Measurements from ENCODE around the gene MRPL30. TPM values are rescaled to one million over a fixed set of nuclear protein-coding genes. Genes with fewer than 3 reads are reported as not detected.

The MRPL30 gene
- total RNA-seq, 2 experiments from 2014 or later, result 28.8 to 30.9 TPM

DNA sequence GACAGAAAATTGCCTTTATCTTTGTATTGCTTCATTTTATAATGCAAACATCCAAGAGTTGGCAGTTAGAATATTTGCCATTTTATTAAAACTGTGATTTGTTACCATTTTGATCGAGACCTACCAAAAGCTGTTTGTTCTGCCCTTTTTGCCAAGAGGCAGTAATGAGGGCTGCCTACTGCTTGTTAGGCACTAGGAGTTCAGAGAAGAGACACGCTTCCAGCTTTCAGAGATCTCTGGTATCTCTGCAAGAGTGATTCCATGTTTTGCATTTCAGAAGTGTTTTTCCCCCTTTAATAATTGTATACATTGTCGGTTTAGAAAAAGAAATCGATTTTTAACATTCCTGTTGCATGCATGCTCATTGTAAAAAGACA lies 628 bp downstream of the MRPL30 start:
- Histone ChIP-seq H3K36me3 (ENCODE audit: insufficient read depth, low read length) (peaks cover 4% of the 10 kb centered on the region; the same call in 1 of the 2 replicates), H2AFZ (ENCODE audit: low read length) (peak overlapping the region; percentile 95), H3K9me2 (ENCODE audit: insufficient read depth, low read length) (no peaks in the 10 kb centered on the region), H3K4me3 (ENCODE audit: low read depth, low read length, poor library complexity, severe bottlenecking) (peak overlapping the region; percentile 82), H3K4me2 (ENCODE audit: low read length) (peak overlapping the region; percentile 89), H4K20me1 (ENCODE audit: insufficient read depth, low read length) (no peaks in the 10 kb centered on the region), H3K27ac (ENCODE audit: low read depth, low read length, poor library complexity, severe bottlenecking) (peak overlapping the region; percentile 32), H3K4me1 (ENCODE audit: insufficient read depth, low read length, poor library complexity, severe bottlenecking) (peaks cover 17% of the 10 kb centered on the region), H3K9me3 (ENCODE audit: low read length) (no peaks in the 10 kb centered on the region), H3K79me2 (ENCODE audit: insufficient read depth, low read depth, low read length) (peaks cover 61% of the 10 kb centered on the region)
- TF ChIP-seq EZH2phosphoT487 (IDR thresholded peaks at IDR 0.05; ENCODE audit: borderline replicate concordance, low read depth, low read length), result no peak
- TF ChIP-seq, protein P1, sequence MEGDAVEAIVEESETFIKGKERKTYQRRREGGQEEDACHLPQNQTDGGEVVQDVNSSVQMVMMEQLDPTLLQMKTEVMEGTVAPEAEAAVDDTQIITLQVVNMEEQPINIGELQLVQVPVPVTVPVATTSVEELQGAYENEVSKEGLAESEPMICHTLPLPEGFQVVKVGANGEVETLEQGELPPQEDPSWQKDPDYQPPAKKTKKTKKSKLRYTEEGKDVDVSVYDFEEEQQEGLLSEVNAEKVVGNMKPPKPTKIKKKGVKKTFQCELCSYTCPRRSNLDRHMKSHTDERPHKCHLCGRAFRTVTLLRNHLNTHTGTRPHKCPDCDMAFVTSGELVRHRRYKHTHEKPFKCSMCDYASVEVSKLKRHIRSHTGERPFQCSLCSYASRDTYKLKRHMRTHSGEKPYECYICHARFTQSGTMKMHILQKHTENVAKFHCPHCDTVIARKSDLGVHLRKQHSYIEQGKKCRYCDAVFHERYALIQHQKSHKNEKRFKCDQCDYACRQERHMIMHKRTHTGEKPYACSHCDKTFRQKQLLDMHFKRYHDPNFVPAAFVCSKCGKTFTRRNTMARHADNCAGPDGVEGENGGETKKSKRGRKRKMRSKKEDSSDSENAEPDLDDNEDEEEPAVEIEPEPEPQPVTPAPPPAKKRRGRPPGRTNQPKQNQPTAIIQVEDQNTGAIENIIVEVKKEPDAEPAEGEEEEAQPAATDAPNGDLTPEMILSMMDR (conservative IDR thresholded peaks at IDR 0.05; ENCODE audit: low read length), result no peak
- intact Hi-C loops (cut with micrococcal nuclease; ENCODE audit: unreplicated experiment), result loop anchor here (1.0 to 10.0 kb wide), 5 partner anchors 27 to 1383 kb away; partner anchors contain the start of genes C2orf15, LIPT1, PDCL3 and REV1
- DNase-seq (ENCODE audit: low spot score), result peak; percentile 19
- ChIA-PET POLR2A (interaction anchor here (1.0 to 2.4 kb wide), 2 partner anchors 40 to 155 kb away, joined by 3 to 19 read pairs; partner anchors contain the start of genes C2orf15, EIF5B and TXNDC9), CTCF (ENCODE audit: unreplicated experiment) (no interaction called here)
- no TSS peak for BruUV-seq (replicated peaks)

GRCh38 chr2:99183025-99183424 lies 2.0 kb downstream of the MRPL30 start:
- Histone ChIP-seq H3K79me2 (ENCODE audit: insufficient read depth, low read depth, low read length) (peaks cover 63% of the 10 kb centered on the region), H3K4me3 (ENCODE audit: low read depth, low read length, poor library complexity, severe bottlenecking) (no peak overlapping the region), H3K4me1 (ENCODE audit: insufficient read depth, low read length, poor library complexity, severe bottlenecking) (peaks cover 17% of the 10 kb centered on the region), H2AFZ (ENCODE audit: low read length) (no peak overlapping the region), H3K4me2 (ENCODE audit: low read length) (0 out of 2 replicates have a peak overlapping the region, but pooled peaks have one; percentile 11), H3K36me3 (ENCODE audit: insufficient read depth, low read length) (peaks cover 12% of the 10 kb centered on the region; the same call in 1 of the 2 replicates), H3K27ac (ENCODE audit: low read depth, low read length, poor library complexity, severe bottlenecking) (no peak overlapping the region), H3K9me2 (ENCODE audit: insufficient read depth, low read length) (no peaks in the 10 kb centered on the region), H3K9me3 (ENCODE audit: low read length) (no peaks in the 10 kb centered on the region), H4K20me1 (ENCODE audit: insufficient read depth, low read length) (no peaks in the 10 kb centered on the region)
- ChIA-PET POLR2A (no interaction called here), CTCF (ENCODE audit: unreplicated experiment) (no interaction called here)
- intact Hi-C loops (cut with micrococcal nuclease; ENCODE audit: unreplicated experiment), result loop anchor here (10.0 kb wide), 1 partner anchor 1382 kb away; the partner anchor contains the start of gene PDCL3
- no peak for TF ChIP-seq EZH2phosphoT487 (IDR thresholded peaks at IDR 0.05; ENCODE audit: borderline replicate concordance, low read depth, low read length)
- TF ChIP-seq, protein P1 (conservative IDR thresholded peaks at IDR 0.05; ENCODE audit: low read length), result no peak
- BruUV-seq (replicated peaks), result no TSS peak
- no peak for DNase-seq (ENCODE audit: low spot score)

DNA sequence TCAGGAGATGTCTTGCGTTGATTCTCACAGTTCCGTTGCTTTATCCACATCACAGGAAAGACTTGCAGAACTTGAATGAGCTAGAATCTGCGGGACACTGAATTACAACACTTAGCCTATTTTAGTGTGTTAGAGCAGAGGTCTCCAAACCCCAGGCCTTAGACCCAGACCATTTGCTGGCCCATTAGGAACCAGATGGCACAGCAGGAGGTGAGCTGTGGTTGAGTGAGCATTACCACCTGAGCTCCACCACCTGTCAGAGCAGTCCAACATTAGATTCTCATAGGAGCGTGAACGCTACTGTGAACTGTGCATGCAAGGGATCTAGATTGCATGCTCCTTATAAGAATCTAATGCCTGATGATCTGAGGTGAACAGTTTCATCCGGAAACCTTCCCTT lies 3.8 kb downstream of the MRPL30 start:
- no peaks in the 10 kb centered on the region for H4K20me1 ChIP-seq (ENCODE audit: insufficient read depth, low read length)
- CTCF ChIA-PET (ENCODE audit: unreplicated experiment), result no interaction called here
- no peak for DNase-seq (ENCODE audit: low spot score)
- intact Hi-C loops (cut with micrococcal nuclease; ENCODE audit: unreplicated experiment), result loop anchor here (10.0 kb wide), 1 partner anchor 1380 kb away; the partner anchor contains the start of gene PDCL3
- POLR2A ChIA-PET, result interaction anchor here (0.6 to 0.7 kb wide), 4 partner anchors 9 to 834 kb away, joined by 3 to 5 read pairs (median 4); no protein-coding TSS in a partner anchor
- no peak overlapping the region for H3K27ac ChIP-seq (ENCODE audit: low read depth, low read length, poor library complexity, severe bottlenecking)
- peaks cover 25% of the 10 kb centered on the region for H3K36me3 ChIP-seq (ENCODE audit: insufficient read depth, low read length)
- peaks cover 56% of the 10 kb centered on the region for H3K79me2 ChIP-seq (ENCODE audit: insufficient read depth, low read depth, low read length)
- no peaks in the 10 kb centered on the region for H3K9me3 ChIP-seq (ENCODE audit: low read length)
- BruUV-seq (replicated peaks), result no TSS peak
- H3K4me1 ChIP-seq (ENCODE audit: insufficient read depth, low read length, poor library complexity, severe bottlenecking), result peaks cover 10% of the 10 kb centered on the region
- H3K4me3 ChIP-seq (ENCODE audit: low read depth, low read length, poor library complexity, severe bottlenecking), result no peak overlapping the region
- no peak overlapping the region for H2AFZ ChIP-seq (ENCODE audit: low read length)
- H3K4me2 ChIP-seq (ENCODE audit: low read length), result no peak overlapping the region
- no peak for TF ChIP-seq EZH2phosphoT487 (IDR thresholded peaks at IDR 0.05; ENCODE audit: borderline replicate concordance, low read depth, low read length)
- TF ChIP-seq, protein P1 (conservative IDR thresholded peaks at IDR 0.05; ENCODE audit: low read length), result no peak
- H3K9me2 ChIP-seq (ENCODE audit: insufficient read depth, low read length), result no peaks in the 10 kb centered on the region

Measured in OCI-LY7 (cell line).